NCI-H2227 treated with DMSO at 0.1 percent for 48 hours (cell line): ENCODE measurements around the gene IRF7.
"Not testable (repeated sequence)": the region's sequence is repeated elsewhere in the genome, so short reads cannot be mapped to it uniquely, and the experiment has no call there.

Experiments
- DNase-seq: peaks from one replicate; lab custom pipeline; 2025; lab: John Stamatoyannopoulos, UW

The IRF7 gene

DNA sequence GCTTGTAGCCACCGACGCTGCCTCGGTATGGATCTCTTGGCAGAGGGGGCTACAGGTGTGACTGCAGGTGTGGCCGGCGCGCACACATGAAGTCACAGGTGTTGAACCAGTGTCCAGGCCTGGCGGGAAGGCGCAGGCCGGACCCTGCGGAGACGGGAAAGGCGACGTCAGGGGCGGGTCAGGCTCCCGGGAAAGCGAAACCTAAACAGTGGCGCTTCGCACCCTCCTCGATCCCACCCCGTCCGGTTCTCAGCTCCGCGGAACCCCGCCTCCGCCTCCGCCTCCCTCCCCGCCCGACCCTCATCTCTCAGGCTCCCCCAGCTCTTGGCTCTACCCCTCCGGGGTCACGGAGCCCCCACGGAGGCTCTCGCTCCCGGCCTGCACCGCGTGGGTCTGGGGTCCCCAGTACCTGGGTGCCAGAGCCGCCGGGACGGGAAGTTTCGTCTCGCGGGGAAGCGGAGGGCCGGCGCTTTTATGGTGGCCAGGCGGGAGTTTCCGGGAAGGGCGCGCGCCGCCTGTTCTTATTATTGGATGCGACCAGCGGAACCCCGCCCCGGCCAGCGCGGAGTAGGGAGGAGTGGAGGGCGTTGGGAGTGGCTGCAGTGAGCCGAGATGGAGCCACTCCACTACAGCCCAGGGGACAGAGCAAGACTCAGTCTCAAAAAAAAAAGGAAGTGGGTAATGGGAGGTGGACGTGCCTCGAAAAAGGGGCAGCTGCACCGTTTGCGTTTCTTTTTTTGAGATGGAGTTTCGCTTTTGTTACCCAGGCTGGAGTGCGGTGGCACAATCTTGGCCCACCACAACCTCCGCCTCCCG is at the start of gene IRF7:
Gene IRF7, minus strand, starts transcription at position 447 of the 816 bp plus-strand sequence. CDS start 586 bp downstream, outside the sequence.
- peak; percentile 70 for DNase-seq

DNA sequence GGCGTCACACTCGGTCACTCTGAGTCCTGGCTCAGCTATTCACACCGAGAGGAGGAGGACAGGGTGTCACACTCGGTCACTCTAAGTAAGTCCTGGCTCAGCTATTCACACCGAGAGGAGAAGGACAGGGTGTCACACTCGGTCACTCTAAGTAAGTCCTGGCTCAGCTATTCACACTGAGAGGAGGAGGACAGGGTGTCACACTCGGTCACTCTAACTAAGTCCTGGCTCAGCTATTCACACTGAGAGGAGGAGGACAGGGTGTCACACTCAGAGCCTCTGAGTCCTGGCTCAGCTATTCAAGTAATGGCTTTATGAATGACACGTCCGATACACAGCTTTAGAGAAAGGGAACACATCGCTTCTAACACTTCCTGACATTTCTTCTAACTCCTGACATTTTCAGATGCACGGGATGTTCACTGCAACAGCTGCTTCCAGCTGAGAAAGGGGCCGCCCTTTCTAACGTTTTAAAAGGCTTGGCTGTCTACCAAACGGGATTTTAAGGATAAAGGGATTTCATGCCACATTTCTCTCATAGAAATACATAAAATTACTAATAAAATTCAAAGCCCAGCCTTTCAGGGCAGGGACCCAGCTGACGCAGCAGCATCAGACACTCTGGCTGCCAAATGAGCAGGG is 49.4 kb upstream of the IRF7 start:
- DNase-seq, result peak; percentile 60

DNA sequence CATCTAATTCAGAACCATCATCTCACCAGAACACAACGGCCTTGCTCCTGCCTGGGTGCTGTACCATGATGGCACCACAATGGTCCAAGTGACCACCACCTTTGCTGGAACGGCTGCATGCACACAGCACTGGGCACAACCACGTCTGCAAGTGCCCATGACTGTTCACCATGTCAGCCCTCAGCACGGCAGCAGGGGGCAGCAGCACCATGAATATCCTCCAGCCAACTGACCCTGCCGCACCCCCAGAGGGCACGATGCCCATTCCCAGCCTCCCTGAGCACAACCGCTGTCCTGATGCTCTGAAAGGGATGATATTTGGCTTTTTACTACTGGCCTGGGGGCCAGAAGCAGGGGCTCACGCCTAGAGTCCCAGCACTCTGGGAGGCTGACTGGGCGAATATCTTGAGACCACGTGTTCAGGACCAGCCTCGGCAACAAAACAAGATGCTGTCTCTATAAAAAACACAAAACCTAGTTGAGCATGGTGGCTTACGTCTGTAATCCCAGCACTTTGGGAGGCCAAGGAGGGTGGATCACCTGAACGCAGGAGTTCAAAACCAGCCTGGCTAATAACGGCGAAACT is 47.0 kb upstream of the IRF7 start:
- peak; percentile 21 for DNase-seq

DNA sequence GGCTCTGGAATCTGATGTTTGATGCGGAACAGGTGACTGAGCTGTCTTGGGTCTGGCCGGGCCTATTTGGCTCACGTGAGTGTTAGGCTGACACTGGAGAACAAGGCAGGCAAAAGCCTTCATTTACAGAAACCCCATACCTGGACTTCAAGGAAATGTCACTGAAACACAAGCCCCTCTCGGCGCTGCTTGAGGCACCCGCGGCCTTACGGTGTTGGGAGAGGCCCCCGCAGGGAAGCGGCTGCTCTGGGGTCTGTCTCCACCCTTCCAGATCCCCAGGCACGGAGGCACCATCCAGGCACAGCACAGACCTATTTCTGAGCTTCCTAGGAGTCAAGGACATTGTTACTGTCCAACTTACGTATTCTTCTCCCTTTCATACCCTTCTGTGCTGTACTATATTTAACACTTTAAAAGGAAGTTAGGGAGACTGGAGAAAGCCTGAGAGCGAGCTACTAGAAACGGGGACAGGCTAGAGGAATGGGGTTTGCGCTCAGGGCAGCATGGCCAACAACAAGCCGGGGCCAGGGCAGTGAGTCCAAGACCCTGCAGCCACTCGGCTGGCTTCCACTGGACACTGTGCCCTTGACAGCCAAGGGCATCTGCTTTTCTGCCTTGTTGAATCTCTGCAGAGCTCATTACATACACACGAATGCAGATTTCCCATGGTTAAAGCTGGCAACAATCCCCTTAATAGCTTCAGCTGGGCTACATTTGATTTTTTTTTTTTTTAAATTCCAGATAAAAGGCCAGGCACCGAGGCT is 45.1 kb upstream of the IRF7 start:
- DNase-seq, result no peak

DNA sequence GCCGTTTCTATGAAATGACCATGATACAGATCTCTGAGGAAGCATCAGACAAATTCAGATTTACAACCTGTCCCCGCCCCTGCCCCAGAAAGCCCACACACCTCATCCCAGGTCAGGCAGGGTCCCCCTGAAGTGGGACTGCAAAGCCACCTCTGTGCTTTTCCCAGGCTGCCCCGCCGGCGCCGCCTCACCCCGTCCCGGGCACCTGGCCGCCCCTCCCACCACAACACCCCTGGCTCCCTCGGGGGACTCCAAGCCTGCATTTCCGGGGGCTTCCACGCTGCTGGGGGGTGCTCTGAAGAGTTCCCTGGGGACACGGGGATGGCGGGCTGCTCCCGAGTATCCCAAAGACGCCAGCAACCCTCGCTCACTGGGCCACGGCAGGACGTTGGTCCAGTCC is 44.5 kb upstream of the IRF7 start:
- no peak for DNase-seq

DNA sequence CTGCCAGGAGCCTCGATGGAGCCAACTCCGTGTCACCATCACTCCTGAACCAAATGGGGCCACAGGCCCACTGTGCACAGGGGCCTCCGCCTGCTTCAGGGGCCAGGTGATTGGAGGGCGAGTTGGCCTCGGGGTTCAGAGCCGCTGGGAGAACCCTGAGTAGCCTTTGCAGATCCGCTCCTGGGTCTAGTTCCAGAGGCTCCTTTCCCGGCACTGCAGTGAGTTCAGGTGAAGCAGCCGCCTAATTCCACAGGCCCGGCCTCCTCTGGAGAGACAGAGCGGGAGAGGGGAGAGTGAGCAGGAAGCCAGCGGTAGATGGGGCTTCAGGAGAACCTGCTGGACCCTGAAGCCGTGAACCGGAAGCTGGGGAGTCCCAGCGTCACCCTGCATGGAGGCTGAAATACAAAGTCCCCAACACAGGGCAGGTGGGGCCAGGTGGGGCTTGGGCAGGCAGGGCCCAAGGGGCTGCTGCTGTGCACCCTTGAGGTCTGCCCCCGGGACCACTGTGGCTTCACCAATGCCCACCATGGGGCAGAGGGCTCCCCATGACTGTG is 43.9 kb upstream of the IRF7 start:
- DNase-seq, result no peak

DNA sequence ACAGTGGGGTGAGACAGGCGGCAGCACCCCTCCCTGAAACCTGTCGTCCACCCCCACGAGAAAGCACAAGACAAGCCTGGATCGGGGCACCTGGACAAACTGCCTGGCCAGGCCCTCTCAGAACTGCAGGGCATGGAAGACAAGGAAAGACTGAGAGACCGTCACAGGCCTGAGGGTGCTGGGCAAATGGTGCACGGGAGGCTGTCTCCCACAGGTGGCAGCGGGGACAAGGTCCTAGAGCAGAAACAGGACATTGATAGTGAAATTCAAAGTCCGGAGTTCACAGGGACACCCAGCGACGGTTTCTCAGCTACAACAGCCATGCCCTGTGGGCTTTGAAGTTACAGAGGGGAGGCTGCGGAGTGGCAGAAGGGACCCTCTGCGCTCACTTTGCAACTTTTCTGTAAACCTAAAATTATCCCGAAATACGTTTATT is 42.0 kb upstream of the IRF7 start:
- no peak for DNase-seq

DNA sequence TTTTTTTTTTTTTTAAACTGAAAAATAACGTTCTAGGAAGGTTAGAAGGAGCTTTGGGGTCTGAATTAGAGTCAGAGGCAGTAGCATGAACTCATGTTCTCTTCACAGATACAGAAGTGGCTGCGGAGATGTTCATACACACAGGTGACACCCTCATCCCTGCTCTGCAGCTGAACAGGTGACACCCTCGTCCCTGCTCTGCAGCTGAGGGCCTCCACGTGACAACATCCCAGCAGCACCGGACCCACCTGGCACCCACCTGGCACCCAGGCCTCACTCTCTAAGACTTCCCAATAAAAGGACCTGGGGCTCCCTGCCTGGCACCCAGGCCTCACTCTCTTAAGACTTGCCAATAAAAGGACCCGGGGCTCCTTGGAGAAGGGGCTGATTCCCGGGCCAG is 41.1 kb upstream of the IRF7 start:
- DNase-seq, result no peak

DNA sequence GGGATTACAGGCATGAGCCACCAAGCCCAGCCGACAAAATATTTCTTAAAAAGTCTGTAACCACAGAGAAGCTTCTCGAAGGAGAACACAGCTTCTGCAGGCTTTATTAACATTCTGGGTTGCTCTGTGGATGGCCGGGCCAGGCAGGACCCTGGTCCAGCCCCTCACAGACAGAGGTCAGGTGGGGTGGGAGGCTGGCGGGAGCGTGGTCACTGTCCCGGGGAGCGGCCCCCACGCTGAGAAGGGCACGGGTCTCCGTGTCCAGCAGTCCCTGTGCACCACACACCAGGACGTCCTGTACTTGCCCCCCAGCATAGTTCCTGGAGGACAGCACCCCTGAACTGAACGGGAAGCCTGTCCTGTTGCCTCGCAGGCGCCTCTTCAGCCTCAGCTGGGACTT is 40.7 kb upstream of the IRF7 start:
- no peak for DNase-seq

DNA sequence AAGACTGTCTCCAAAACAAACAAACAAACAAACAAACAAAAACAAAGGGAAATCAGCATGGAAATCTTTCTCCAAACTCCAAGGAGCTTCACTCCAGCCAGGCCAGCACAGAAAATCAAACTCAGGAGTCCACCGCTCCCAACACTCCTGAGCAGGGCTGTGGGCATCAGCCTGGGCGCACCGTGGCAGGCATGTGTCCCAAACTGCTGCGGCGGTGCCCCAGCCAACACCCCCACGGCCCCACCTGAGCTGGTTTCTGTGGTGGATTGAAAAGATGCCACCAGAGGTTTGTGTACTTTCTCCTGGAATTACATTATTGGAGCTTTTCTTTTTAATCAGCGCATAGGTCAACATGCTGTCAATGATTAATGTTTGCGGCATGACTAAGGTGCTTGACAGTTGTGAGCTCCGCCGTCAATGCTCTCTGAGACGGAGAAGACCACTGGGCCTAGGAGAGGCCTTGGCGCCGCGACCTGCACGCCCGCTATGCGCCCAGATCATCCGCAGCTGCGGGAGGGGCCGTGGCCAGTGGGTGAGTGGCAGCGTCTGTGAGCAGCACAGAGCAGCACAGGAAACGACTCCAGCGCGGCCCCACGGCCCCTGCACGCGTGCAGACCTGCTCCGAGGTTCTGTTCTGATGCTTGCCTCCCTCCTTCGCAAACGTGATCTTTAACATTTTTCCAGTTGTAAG is 39.4 kb upstream of the IRF7 start:
- no peak for DNase-seq

DNA sequence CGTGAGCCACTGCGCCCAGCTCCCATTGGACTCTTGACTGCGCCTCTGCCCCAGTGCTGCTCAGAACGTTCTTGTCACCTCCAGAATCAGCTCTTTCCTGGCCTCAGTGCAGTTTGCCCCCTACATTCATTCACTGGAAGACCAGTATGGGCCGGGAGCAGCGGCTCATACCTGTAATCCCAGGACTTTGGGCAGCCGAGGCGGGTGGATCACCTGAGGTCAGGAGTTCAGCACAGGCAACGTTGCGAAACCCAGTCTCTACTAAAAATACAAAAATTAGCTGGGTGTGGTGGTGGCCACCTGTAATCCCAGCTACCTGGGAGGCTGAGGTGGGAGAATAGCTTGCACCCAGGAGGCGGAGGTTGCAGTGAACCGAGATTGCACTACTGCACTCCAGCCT is 38.7 kb upstream of the IRF7 start:
- not testable (repeated sequence) for DNase-seq

DNA sequence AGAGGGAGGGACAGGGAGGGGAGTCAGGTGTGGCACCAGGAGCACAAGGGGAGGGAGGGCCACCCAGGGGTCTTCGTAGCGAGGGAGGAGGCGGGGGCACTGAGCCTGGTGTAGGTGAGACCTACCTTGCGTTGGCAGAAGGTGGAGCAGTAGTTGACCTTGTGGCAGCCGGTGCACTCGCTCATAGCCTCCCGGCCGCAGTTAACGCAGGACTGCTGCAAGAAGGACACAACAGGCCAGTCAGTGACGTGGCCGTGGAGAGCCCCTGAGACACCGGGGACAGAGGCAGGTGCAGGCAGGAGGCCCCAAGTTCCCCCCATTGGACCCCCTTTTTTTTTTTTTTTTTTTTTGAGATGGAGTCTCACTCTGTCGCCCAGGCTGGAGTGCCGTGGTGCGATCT is 38.1 kb upstream of the IRF7 start:
- DNase-seq, result no peak

DNA sequence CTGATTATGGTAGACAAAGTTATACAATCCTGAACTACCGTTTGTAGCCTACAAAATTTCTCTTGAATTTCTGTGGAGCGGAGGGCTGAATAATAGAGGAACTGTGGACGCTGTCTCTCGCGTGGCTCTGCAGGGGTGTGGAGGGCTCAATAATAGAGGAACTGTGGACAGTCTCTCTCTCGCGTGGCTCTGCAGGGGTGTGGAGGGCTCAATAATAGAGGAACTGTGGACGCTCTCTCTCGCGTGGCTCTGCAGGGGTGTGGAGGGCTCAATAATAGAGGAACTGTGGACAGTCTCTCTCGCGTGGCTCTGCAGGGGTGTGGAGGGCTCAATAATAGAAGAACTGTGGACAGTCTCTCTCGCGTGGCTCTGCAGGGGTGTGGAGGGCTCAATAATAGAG is 37.4 kb upstream of the IRF7 start:
- DNase-seq, result not testable (repeated sequence)

DNA sequence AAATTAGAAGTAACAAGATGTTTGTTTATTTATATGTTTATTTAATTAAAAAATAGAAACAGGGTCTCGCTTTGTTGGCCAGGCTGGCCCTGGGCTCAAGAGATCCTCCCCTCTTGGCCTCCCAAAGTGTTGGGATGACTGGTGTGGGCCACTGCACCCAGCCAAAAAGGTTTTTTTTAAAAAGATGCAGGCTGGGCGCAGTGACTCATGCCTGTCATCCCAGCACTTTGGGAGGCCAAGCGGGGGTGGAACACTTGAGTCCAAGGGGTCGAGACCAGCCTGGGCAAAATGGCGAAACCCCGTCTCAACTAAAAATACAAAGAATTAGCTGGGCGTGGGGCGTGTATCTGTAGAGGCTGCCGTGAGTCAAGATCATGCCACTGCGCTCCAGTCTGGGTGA is 34.7 kb upstream of the IRF7 start:
- no peak for DNase-seq

DNA sequence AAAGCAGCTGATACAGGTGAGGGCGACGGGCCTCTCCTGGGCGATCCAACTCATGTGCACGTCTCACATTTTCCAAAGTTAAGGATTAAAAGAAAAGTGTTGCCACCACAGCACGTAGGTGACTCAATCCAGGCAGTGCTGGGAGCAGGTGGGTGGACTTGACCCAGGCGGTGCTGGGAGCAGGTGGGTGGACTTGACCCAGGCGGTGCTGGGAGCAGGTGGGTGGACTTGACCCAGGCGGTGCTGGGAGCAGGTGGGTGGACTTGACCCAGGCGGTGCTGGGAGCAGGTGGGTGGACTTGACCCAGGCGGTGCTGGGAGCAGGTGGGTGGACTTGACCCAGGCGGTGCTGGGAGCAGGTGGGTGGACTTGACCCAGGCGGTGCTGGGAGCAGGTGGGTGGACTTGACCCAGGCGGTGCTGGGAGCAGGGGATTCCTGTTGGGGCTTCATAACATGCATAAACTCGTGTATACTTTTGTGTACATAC is 32.0 kb upstream of the IRF7 start:
- not testable (repeated sequence) for DNase-seq

DNA sequence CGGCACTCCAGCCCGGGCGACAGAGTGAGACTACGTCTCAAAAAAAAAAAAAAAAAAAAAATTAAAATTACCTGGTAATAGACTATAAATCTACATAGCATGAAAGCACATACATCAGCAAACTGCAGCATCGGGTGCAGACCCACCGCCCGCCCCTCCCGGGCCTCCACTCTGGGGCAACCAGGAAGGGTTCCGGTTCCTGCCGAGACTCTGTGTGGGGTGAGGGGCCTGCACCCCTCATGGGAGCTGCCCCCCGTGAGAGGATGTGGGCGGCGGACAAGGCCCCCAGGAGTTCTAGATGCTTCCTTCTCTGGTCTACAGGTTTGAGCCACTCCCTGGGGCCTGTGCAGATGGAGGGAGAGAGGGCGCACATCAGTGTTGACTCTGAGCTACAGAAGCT is 30.5 kb upstream of the IRF7 start:
- no peak for DNase-seq

DNA sequence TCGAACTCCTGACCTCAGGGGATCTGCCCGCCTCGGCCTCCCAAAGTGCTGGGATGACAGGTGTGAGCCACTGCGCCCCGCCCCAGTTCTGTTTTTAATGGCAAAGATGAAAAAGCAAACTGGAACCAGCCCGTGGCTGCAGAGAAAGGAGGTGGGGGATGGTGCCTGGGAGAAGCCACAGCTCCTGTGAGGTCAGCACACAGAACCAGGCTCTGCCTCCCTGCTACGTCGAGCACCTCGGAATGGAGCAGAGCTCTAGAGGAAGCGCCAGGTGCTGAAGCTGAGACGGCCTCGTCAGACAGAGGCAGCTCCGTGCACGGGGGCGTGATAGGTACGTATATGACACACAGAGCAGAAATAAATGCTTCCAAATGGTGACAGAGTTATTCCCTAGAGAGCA is 29.8 kb upstream of the IRF7 start:
- DNase-seq, result no peak

DNA sequence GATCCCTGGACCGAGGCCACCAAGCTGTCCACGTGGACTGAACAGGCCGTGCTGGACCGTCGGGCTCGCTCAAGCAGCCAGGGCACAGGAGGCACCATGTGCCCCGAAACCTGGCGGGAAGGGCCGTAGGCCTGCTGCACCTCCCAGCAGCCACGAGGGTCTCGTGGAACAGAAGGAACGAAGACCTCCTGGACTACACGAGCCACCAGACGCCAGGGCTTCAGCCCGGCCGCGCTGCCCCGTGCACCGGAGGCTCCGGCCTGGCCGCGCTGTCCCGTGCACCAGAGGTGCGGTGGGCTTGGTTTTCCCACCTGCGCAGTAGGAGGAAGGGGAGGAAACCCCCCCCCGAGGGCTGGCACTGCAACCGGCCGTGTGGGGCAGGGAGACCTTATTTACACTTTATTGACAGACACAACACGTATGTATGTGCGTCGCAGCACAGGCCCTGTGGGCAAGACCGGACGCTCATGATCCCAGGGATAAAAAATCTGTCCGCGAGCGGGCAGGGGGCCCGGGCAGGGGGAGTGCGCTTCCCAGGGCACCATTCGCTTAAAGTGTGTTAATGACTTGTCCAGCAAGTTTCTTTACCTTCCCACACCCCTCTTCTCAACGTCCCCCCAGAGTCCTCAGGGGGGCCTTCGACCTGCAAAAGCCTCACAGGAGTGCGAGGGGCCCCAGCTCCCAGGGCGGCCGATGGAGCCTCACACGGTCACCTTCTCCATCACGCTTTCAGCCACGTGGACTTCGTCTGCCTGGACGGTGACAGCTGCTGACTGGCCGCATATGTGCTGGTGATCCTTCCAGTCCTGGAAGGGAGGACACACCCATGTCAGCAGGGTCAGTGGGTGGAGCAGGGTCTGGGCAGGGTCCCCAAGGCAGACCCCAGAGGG is 28.3 kb upstream of the IRF7 start:
- DNase-seq, result no peak

DNA sequence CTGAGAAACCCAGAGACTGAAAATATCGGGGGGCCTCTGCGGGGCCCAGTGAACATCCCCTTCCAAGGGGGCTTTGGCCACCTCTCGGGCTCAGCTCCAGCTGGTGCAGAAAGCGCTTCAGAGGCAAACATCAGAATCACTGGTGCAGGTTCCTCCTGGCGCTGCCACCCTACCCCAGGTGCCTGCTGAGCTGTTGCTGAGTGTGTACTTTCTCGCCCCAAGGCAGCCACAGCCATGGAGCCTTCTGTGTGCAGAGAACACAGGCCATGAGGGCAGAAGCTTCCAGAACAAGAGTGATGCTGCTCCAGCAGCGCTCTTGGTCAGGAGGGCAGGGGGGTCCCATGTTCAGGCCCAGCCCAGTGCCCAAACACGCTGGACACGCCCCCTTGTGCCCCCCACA is 27.6 kb upstream of the IRF7 start:
- no peak for DNase-seq

DNA sequence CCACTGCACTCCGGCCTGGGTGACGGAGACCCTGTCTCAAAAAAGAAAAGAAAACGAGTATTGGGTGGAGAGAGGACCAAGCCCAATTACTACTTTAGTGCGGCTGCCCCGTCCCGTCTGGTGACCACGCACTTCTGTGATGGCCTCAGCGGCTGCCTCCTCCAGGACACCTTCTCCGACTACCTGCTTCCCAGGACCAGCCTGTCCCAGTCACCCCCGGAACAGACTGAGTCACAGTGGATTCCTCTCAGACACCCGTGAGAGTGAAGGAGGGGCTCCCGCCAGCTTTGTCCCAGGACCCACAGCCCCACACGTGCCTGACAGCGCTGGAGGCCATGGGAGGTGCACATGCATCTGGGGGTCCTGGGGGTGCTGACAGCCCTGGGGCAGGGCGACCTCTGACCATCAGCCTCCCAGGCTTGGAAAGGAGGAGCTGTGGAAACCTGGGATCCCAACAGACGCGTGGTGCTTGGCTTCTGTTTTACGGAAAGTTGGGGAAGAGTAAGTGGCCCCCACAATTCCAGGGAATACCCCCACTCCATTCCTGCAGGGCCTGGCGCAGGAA is 26.1 kb upstream of the IRF7 start:
- DNase-seq, result no peak
